SH-SY5Y (cell line): ENCODE data around the gene CHD6.

Experiments used
- GATA2 ChIP-seq: IDR thresholded peaks from 2 replicates; pipeline ENCODE4 v1.6.1; 2011; ENCODE audit warnings: mild to moderate bottlenecking, low read depth, low read length
- GATA3 ChIP-seq: IDR thresholded peaks from 2 replicates; pipeline ENCODE4 v1.6.1; 2011; ENCODE audit warnings: low read depth, mild to moderate bottlenecking, low read length, moderate library complexity

GRCh38 chr20:41505184-41505583 lies 113.0 kb downstream of the CHD6 start:
- TF ChIP-seq GATA3 (no peak), GATA2 (no peak)
